Femur (tissue), 1 donor: ENCODE results near the gene BLTP3B.

Experiments used
- DNase-seq: peaks from one replicate; pipeline ENCODE4 v3.0.0-alpha.2; 2017

BLTP3B gene

GRCh38 chr12:100114574-100114973, 28.1 kb downstream of the BLTP3B start:
- no peak for DNase-seq

GRCh38 chr12:100110276-100110675, 32.4 kb downstream of the BLTP3B start:
- no peak for DNase-seq

GRCh38 chr12:100106861-100107260, 35.8 kb downstream of the BLTP3B start:
- DNase-seq = no peak

- no peak for DNase-seq
Observed at GRCh38 chr12:100105661-100106060, 37.0 kb downstream of the BLTP3B start.

GRCh38 chr12:100101000-100101399, 41.7 kb downstream of the BLTP3B start:
- DNase-seq = no peak
